GM19025 (cell line): ENCODE data around the gene PEX11B.

ENCODE experiments used
- ATAC-seq: cut with Tn5 transposase; IDR thresholded peaks from one replicate; pipeline ENCODE4 v1.9.1; 2021; ENCODE audit warnings: mild to moderate bottlenecking, low read depth, moderate library complexity; ENCODE audit not compliant: unreplicated experiment

PEX11B gene

DNA sequence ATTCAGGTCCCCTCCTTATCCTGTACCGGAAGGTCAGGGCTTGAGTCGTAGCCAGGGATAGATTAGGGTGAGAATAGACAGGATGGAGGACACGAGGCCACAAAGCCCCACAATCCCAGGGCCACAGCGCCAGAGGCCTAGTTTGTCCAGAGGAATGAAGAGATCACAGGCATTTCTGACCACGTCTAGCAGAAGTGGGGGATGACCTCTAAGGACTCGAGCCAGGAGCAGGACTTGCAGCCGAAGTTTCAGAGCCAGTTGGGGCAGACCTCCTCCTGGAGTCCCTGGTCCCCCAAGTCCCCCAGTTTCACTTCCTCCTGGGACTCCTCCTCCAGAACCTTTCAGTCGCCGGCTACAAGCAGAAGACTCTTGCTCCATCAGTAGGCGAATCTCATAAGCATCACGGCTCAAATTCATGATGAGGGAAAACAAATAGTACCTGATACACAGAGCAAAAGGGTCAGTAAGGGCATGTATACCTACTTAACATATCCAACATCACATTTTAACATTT, 6.3 kb downstream of the PEX11B start:
- no peak for ATAC-seq

- ATAC-seq, result no peak
These were observed 9.9 kb downstream of the PEX11B start for GRCh38 chr1:145908653-145909052.

DNA sequence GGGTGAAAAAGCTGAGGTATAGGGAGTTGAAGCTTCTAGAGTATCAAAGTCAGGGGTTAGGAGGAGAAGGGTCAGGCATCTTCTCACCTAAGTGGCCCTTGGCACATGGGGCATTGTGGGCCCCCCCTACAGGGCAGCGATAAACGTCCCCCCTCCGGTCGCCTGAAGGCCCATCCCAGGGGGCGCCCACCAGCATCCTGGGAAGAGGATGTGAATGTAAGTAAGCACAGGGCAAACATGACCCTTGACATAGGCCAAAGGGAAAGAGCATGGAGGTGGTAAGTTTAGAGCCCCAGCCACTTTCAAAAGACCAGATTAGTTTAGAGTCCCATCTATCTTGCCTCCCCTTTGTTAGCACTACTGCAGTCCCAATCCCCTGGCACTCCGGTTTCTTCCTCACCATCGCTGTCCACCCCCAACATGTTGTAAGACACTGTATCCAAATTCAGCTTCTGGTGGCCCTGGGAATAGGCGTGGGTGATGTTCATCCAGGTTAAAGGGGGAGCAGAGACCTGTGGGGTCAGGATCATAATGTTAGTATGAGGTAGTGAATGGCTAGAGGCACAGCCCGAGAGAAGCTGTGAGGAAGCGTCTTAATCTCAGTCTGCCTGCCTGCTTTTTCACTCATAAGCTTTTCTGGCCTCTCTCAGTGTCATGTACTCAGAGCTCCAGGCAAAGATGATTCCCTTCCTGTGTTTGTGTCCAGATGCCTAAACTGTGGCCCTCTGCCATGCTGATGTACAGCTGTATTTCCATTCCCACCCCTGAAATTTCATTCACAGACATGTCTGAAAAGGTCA, 11.4 kb downstream of the PEX11B start:
- no peak for ATAC-seq

DNA sequence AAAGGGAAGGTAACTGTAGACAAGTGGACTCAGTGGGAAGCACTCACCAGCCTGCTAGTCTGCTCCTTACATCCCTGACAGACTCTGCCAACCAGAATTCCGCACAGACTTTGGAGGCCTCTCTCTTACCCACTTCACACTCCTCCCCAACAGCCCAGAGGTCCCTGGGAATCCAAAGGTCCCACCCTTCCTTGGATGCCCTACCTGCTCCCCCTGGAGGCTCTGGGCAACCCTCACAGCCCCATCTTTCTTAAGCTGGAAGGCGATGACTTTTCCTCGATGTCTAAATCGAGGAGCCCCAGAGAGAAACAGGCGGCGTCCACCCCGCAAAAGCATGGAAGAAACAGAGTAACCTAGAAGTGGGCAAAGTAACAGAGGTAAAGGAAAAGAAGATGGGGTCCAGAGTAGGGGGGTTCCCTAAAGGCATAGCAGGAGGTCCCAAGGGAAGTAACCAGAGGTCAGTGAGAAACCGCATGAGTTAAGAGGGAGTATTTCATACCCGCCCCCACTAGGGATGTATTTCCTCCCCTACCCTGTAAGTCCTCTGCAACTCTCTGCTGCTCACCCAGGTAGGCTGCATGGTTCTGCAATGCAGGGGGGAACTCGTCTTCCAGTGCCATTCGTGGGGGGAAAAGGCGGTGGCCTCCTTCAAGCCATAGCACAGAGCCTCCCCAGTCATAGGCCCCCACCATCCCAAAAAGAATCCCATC, 17.1 kb downstream of the PEX11B start:
- no peak for ATAC-seq

- ATAC-seq, result no peak
These were observed 19.8 kb downstream of the PEX11B start for GRCh38 chr1:145898756-145899155.

DNA sequence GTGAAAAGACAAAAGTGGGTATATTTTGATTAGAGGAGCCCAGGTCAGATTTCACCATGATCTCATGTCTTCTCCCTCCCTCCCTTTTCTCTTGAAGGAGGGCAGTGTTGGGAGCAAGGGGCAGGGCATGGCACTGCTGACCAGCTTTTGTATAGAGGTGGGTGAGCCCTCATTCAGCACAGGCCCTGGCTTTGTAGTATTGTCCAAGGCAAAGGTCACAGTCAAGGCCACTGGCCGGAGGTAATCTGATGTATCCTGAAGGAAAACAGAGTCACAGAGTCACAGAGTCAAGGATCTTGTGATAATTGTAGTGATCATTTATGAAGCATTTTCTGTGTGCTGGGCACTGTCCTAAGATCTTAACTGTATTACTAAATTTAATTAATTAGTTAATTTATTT, 20.5 kb downstream of the PEX11B start:
- no peak for ATAC-seq

DNA sequence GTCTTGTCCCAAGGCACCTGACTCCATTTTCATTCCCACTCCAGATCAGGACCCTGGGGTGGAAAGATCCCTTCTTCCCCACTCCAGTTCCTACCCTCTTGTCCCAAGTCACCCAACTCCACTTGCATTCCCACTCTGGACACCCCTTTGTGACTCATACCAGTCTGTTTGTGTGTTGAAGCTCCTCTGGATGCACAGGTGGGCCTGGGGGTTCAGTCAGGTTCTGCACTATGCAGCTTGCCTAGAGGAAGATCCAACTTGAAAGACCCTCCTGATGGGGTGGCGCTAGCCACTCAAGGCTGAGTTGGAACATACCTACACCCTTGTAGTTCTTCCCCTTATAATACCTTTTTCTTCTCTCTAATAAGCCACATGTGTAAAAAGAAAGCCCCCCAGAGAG, 23.0 kb downstream of the PEX11B start:
- ATAC-seq, result no peak

GRCh38 chr1:145893306-145894055, 25.0 kb downstream of the PEX11B start:
- ATAC-seq, result no peak

GRCh38 chr1:145892486-145893087, 25.9 kb downstream of the PEX11B start:
- no peak for ATAC-seq

DNA sequence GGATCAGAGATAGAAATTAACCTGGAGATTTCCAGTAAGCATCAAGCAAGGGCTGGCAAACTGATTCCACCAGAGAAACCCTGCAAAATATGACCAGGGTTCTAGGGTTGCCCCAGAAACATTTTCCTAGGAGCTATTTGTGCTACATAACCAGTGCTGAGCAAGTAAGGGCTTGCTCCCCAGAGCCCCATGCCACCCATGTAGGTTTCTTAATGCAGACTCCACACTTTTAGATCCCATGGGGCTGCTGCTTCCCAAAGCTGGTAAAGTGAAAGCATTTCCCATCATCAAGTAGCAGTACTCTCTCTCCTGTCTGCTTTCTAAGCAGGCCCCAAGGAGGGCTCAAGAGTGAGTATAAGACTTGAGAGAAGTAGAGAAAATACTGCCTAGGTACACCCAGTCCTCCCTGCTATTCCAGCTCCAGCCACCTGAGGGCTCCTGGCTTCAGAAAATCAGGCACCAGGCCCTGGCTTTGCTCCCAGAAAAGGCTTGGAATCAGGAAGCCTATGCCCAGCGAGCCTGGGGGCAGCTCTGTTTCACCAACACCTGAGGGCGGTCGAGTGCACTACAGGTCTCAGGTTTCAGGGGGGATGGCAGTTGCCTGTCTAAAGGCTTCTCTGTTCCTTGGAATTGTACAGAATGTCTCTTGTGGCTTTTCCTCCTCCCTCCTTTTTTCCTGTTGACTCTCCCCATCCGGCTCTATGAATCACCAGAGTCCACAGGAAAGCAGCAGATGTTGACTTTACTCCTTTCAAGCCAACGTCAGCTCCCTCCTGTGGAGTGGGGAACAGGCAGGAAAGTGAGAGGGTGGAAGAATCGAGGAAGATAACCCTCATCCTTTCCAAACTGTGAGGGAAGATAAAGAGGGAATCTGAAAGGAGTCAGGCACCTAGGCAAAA, 26.7 kb downstream of the PEX11B start:
- no peak for ATAC-seq

DNA sequence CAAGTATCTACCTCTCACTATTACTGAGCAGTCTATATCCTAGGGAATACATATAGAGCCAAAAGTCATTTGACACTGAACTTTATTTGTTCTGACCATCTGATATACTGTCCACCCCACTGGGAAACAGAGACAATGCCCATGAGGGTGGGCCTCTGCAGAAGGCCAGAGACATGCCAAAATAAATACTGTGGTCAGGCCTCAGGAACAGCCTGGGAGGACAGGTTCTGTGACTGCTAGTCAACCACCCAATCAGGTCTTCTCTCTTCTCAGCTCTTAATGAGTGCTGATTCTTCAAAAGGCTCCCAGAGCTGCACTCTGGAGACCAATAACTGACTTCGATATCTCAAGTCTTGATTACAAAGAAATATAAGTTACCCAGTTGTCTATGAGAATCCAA, 27.4 kb downstream of the PEX11B start:
- no peak for ATAC-seq

DNA sequence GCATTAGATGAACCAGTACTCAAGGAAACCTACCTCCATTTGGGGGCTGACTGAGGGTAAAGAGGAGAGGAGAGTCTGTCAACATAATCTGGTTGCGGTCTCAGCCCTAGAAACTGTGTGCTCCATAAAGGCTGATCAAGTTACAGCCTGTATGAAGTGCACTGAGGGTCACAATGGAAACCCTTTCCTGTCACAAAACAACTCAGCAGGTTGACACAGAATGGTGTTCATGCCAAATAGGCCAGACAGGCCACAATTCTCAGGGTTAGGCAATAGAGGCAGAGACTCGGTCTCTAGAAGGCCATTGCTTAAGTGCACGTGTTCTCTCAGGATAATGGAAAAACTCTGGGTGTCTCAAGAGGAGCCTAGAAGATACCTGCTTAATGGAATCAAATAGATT, 28.8 kb downstream of the PEX11B start:
- no peak for ATAC-seq

DNA sequence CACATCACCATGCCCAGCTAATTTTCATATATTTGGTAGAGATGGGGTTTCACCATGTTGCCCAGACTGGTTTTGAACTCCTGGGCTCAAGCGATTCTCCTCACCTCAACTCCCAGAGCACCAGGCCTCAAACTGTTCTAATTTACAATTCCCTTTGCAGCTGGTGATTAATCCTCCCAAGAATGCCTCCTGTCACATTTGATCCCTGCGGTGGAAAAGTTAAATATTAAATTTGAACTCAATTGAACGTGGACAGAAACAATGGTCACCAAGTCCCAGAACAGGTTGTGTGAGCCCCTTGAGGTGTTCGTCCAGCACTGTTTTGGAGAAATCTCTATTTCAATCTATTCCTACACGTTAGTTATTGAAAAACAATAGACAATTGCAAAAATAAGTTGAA, 30.9 kb downstream of the PEX11B start:
- no peak for ATAC-seq

GRCh38 chr1:145886816-145887215, 31.7 kb downstream of the PEX11B start:
- no peak for ATAC-seq

DNA sequence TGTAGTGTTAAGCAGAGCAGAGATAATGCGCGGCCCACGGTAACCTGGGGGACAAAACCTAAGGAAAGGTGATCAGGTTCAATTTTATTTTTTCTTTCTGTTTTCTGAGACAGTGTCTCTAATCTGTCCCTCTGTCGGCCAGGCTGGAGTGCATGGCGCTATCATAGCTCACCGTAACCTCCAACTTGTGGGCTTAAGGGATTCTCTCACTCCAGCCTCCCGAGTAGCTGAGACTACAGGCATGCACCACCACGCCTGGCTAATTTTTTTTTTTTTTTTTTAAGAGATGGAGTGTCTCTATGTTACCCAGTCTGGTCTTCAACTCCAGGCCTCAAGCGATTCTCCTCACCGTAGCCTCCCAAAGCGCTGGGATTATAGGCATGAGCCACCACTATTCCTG, 32.1 kb downstream of the PEX11B start:
- ATAC-seq, result no peak

DNA sequence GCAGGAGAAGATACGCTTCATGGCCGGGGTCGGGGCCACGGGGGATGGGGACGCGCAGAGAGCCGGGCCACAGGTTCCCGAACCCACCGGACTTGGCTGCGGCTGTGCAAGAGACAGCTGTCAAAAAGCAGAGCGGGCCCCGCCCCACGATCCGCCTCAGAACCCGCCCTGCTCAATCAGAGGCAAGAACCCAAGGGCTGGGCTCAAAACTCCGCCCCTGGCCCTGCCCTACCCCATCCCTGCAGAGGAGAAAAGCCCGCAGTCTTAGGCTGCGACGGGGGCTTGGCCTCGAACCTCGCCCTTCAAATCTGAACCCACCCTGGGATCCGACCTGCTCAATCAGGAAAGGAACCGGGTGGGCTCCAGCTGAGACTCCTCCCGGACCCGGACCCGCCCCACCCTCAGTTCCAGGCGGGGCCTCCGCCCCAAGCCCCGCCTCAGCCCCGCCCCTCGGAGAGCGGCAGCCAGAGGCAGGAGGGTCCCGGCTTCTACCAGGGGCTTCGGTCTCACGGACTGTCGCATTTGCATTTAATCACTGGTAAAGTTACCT, 32.7 kb downstream of the PEX11B start, which contains the start of gene ANKRD35:
TSS of gene ANKRD35 (minus strand) at position 129 of the 550 bp plus-strand sequence. CDS start at position 21, 108 bp downstream.
- ATAC-seq, result peak; percentile 100

GRCh38 chr1:145884675-145885074, 33.8 kb downstream of the PEX11B start:
- ATAC-seq, result no peak

DNA sequence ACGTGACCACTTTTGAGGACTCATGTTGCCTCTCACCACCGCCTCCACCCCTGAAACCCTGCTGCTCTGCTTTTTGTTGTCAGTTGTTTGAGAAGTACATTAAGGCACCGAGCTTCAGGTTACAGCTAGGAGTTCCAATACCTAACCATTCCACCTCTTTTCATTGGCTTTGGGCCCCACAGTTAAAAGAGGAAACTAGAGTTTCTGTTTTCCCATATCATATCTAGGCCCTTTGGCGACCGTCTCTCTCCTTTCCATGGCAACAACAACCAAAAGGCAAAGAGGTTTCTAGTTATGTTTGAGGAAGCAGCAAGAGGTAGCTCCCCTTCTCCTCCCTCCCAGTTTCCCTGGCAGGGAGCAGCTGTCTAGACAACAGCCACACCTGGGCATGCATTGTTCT, 38.7 kb downstream of the PEX11B start:
- no peak for ATAC-seq

DNA sequence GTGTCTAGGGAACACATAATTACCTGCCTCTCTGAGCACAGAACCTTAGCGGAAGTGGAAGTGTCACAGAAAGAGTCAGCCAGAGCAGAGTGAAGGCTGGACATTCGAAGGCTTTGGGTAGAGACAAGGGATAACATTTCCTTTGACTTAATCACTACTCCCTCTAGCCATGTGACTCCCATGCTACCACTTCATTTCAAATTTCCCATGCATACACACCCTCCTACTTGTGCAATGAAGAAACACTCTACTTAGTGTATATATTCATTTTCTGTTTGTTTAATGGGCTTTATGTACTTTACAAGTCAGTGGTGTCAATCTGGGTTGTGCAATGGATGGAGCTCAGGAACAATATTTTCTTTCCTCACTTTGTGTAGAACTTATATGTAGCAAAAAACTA, 39.8 kb downstream of the PEX11B start:
- ATAC-seq, result no peak
